SK-N-SH (cell line): ENCODE results near the gene BRSK1. TPM values are rescaled to one million over a fixed set of nuclear protein-coding genes. Genes with fewer than 3 reads are reported as not detected.
A peak's percentile ranks its signal among the peaks of the same experiment; 100 is the strongest.

ENCODE experiments used
- CTCF ChIA-PET: fragments of 300-600, 350-600 bp; formaldehyde crosslinking; extraction: SDS; loops from one replicate; lab custom pipeline; 2021; lab: Yijun Ruan, JAX
- POLR2A ChIA-PET: fragments of 350-600 bp; sonication (Branson Sonifier 250); formaldehyde crosslinking; extraction: SDS; loops from one replicate; lab custom pipeline; 2020; ENCODE audit warnings: antibody characterized with exemption, inconsistent platforms; lab: Yijun Ruan, JAX
- DNase-seq: peaks from one replicate; pipeline ENCODE4 v3.0.0; 2012
- H2AFZ ChIP-seq: fragments of 200-600 bp; sonication (generic); 2 replicates; pipeline ENCODE4 v1.8.1; 2016; ENCODE audit warnings: antibody characterized with exemption, mild to moderate bottlenecking, low read depth
- H3F3A ChIP-seq: fragments of 200-600 bp; sonication (generic); replicated peaks from 2 replicates; pipeline ENCODE3; 2016; ENCODE audit warnings: antibody characterized with exemption, mild to moderate bottlenecking; ENCODE audit not compliant: insufficient read depth
- H3K27ac ChIP-seq, 2 experiments: fragments of 200-500 bp in 1 of 2; fragments of 200-600 bp in 1 of 2; sonication (Bioruptor generic) in 1 of 2; sonication (generic), shearing (Covaris generic) in 1 of 2; 2 replicates each; pipeline versions ENCODE4 v1.5.1 to v1.6.1; 2014 to 2016; ENCODE audit warnings: low read depth in 2 of 2, inconsistent platforms in 1 of 2, low read length in 1 of 2, mild to moderate bottlenecking in 1 of 2, mixed read lengths in 1 of 2
- H3K27me3 ChIP-seq: fragments of 200-600 bp; sonication (generic), shearing (Covaris generic); 2 replicates; pipeline ENCODE4 v1.6.1; 2016; ENCODE audit warnings: mixed run types; ENCODE audit not compliant: insufficient read depth
- H3K36me3 ChIP-seq, 2 experiments: fragments of 200-500 bp in 1 of 2; fragments of 200-600 bp in 1 of 2; sonication (Bioruptor generic) in 1 of 2; sonication (generic) in 1 of 2; replicated peaks in 1 of 2; 2 replicates each; pipeline versions ENCODE3 to v1.5.1; 2014 to 2016; ENCODE audit warnings: low read length in 1 of 2, mild to moderate bottlenecking in 1 of 2; ENCODE audit not compliant: insufficient read depth in 2 of 2, control insufficient read depth in 1 of 2
- H3K4me1 ChIP-seq, 2 experiments: fragments of 200-500 bp in 1 of 2; fragments of 200-600 bp in 1 of 2; sonication (Bioruptor generic) in 1 of 2; sonication (generic), shearing (Covaris generic) in 1 of 2; 2 replicates each; pipeline versions ENCODE4 v1.5.1 to v1.6.1; 2014 to 2016; ENCODE audit warnings: low read depth in 1 of 2, low read length in 1 of 2, mixed run types in 1 of 2; ENCODE audit not compliant: insufficient read depth in 2 of 2, control insufficient read depth in 1 of 2
- H3K4me2 ChIP-seq: fragments of 200-600 bp; sonication (generic), shearing (Covaris generic); 2 replicates; pipeline ENCODE4 v1.6.1; 2017; ENCODE audit warnings: mixed run types
- H3K4me3 ChIP-seq, 2 experiments: fragments of 200-500 bp in 1 of 2; fragments of 200-600 bp in 1 of 2; sonication (Bioruptor generic) in 1 of 2; sonication (generic), shearing (Covaris generic) in 1 of 2; 2 replicates each; pipeline versions ENCODE4 v1.5.1 to v1.8.1; 2014 to 2016; ENCODE audit warnings: low read depth in 2 of 2, inconsistent platforms in 1 of 2, low read length in 1 of 2, mild to moderate bottlenecking in 1 of 2, mixed read lengths in 1 of 2, moderate library complexity in 1 of 2
- H3K79me2 ChIP-seq: fragments of 200-600 bp; sonication (generic); 2 replicates; pipeline ENCODE4 v1.8.1; 2017; ENCODE audit warnings: mild to moderate bottlenecking; ENCODE audit not compliant: insufficient read depth
- H3K9ac ChIP-seq: fragments of 200-600 bp; sonication (generic); 2 replicates; pipeline ENCODE4 v1.6.1; 2017; ENCODE audit warnings: mixed run types
- H3K9me2 ChIP-seq: fragments of 200-600 bp; sonication (generic); 2 replicates; pipeline ENCODE4 v1.6.1; 2017; ENCODE audit warnings: mixed run types
- H3K9me3 ChIP-seq: fragments of 200-600 bp; sonication (generic); 2 replicates; pipeline ENCODE4 v1.6.1; 2017; ENCODE audit warnings: mixed run types, mild to moderate bottlenecking, moderate library complexity
- H4K20me1 ChIP-seq: fragments of 200-600 bp; sonication (generic); 2 replicates; pipeline ENCODE4 v1.6.1; 2017; ENCODE audit warnings: mild to moderate bottlenecking, mixed run types; ENCODE audit not compliant: insufficient read depth
- ELF1 ChIP-seq: IDR thresholded peaks from 2 replicates; pipeline ENCODE4 v1.4.0; 2012
- FOXM1 ChIP-seq: IDR thresholded peaks from 2 replicates; pipeline ENCODE4 v1.4.0; 2012; ENCODE audit warnings: low read depth, mild to moderate bottlenecking
- GABPA ChIP-seq: IDR thresholded peaks from 2 replicates; pipeline ENCODE4 v1.4.0; 2012; ENCODE audit warnings: low read depth, mild to moderate bottlenecking
- GATA2 ChIP-seq: sonication (generic); formaldehyde crosslinking; IDR thresholded peaks from 2 replicates; pipeline ENCODE4 v1.5.0; 2020; ENCODE audit warnings: mild to moderate bottlenecking, missing genetic modification reagents
- JUND ChIP-seq: IDR thresholded peaks from 2 replicates; pipeline ENCODE4 v1.4.0; 2012
- MEF2A ChIP-seq: IDR thresholded peaks from 2 replicates; pipeline ENCODE4 v1.4.0; 2012; ENCODE audit warnings: low read depth, borderline replicate concordance
- MXI1 ChIP-seq: IDR thresholded peaks from 2 replicates; pipeline ENCODE4 v1.6.1; 2012; ENCODE audit warnings: mild to moderate bottlenecking, low read depth, low read length, improper control_type of control experiment
- NFIC ChIP-seq: IDR thresholded peaks from 2 replicates; pipeline ENCODE4 v1.4.0; 2012; ENCODE audit warnings: borderline replicate concordance
- NRF1 ChIP-seq: IDR thresholded peaks from 2 replicates; pipeline ENCODE4 v1.6.1; 2012; ENCODE audit warnings: low read depth, mild to moderate bottlenecking, low read length
- RFX5 ChIP-seq: IDR thresholded peaks from 2 replicates; pipeline ENCODE4 v1.6.1; 2012; ENCODE audit warnings: mild to moderate bottlenecking, improper control_type of control experiment, low read length
- SIN3A ChIP-seq: IDR thresholded peaks from 2 replicates; pipeline ENCODE4 v1.6.1; 2012; ENCODE audit warnings: low read depth, mild to moderate bottlenecking, low read length, moderate library complexity, borderline replicate concordance
- SMC3 ChIP-seq: IDR thresholded peaks from 2 replicates; pipeline ENCODE4 v1.6.1; 2012; ENCODE audit warnings: low read depth, low read length, improper control_type of control experiment
- TCF12 ChIP-seq: IDR thresholded peaks from 2 replicates; pipeline ENCODE4 v1.4.0; 2012
- WGBS: methylation state at CpG from one replicate; pipeline ENCODE4 v1.1.6; 2017; ENCODE audit warnings: low lambda C conversion rate; 5-methylcytosine and 5-hydroxymethylcytosine counted together
- polyA plus RNA-seq, 3 experiments: library from polyadenylated mRNA; depleted of rRNA; stranded (reverse); fragments of >200 nt; gene quantifications; 2 replicates each; pipeline ENCODE4 v1.2.3, GENCODE V29; 2012
- TF ChIP-seq, protein P1 (sequence below): IDR thresholded peaks from 2 replicates; pipeline ENCODE4 v1.4.0; 2012; ENCODE audit warnings: low read depth, borderline replicate concordance
- TF ChIP-seq, protein P2 (sequence below): IDR thresholded peaks from 2 replicates; pipeline ENCODE4 v1.4.0; 2012; ENCODE audit warnings: low read depth
- TF ChIP-seq, protein P3 (sequence below): fragments of 200-600 bp; sonication (generic); IDR thresholded peaks from 2 replicates; pipeline ENCODE4 v1.6.1; 2017; ENCODE audit warnings: antibody characterized with exemption, mild to moderate bottlenecking, moderate library complexity
- TF ChIP-seq, protein P4 (sequence below): fragments of 150-350 bp; IDR thresholded peaks from 2 replicates; pipeline ENCODE4 v1.6.1; 2016; ENCODE audit warnings: mild to moderate bottlenecking, low read depth, low read length

BRSK1 gene
- polyA plus RNA-seq, 1 of the 3 experiments (the other 2 are of a cell fraction) = 49.7 TPM

DNA sequence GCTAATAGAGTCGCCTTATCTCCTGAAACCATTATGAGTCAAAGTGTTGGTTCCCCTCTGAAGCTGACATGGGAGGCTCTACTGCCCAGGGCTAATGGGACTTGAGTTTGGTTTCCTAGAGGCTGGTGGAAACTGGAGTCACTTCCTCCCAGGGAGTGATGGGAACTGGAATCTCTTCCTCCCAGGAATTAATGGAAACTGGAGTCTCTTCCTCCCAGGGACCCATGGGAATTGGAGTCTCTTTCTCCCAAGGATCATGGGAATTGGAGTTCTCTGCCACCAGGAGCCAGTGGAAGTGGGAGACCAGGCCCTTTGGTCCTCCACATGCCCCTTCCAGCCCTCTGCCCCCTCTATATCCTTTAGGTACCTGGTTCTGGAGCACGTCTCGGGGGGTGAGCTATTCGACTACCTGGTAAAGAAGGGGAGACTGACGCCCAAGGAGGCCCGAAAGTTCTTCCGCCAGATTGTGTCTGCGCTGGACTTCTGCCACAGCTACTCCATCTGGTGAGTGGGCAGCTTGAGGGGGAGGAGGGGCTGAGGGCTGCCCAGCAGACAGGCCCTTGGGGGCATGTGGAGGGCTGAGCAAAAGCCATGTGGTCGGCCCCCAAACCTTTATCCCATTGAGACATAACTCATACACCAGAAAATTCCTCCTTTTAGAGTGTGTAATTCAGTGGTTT is 5.5 kb downstream of the BRSK1 start:
- TF ChIP-seq MXI1 = no peak
- peak; percentile 54 for TF ChIP-seq GABPA
- TF ChIP-seq, all 33 proteins: peak for 1
- peaks cover 10 to 14% of the 10 kb centered on the region in 2 experiments for H3K36me3 ChIP-seq
- H3F3A ChIP-seq = no peaks in the 10 kb centered on the region
- no peaks in the 10 kb centered on the region for H4K20me1 ChIP-seq
- no peaks in the 10 kb centered on the region for H3K9me2 ChIP-seq
- H3K27me3 ChIP-seq = no peaks in the 10 kb centered on the region
- WGBS = 100% methylated on average over 7 of the region's 9 CpGs
- H2AFZ ChIP-seq = no peak overlapping the region
- peak; percentile 33 for DNase-seq
- ChIA-PET CTCF (interaction anchor here (3.9 kb wide), 1 partner anchor 12 kb away, joined by 21 read pairs; no protein-coding TSS in a partner anchor), POLR2A (no interaction called here)
- no peaks in the 10 kb centered on the region for H3K9me3 ChIP-seq
- H3K4me1 ChIP-seq = peaks cover 0 to 7% of the 10 kb centered on the region in 2 experiments; a peak in 1 of 4 replicates
- no peak overlapping the region for H3K4me2 ChIP-seq
- H3K79me2 ChIP-seq = peaks cover 10% of the 10 kb centered on the region; the same call in 1 of the 2 replicates
- H3K9ac ChIP-seq = no peak overlapping the region
- no peak overlapping the region for H3K27ac ChIP-seq
- H3K4me3 ChIP-seq = no peak overlapping the region

DNA sequence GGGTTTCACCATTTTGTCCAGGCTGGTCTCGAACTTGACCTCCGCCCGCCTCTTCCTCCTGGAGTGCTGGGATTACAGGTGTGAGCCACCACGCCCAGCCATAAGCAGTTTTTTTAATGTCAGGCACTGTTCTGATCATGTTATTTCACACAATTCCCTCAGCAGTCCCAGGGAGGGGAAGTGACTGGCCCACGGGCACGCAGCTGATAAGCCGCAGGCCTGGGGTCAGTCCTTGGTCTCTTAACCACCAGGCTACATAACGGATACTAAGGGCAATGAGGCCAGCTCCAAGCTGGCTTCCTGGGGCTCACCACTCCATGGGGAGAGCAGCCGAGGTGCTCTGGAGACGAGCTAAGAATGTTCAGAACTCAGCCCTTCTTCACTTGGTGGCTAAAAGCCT is 13.5 kb downstream of the BRSK1 start:
- H3K27me3 ChIP-seq = no peaks in the 10 kb centered on the region
- no peak overlapping the region for H3K4me2 ChIP-seq
- no peaks in the 10 kb centered on the region for H3K9me2 ChIP-seq
- no peak for TF ChIP-seq RFX5
- TF ChIP-seq FOXM1 = no peak
- TF ChIP-seq, protein P1, sequence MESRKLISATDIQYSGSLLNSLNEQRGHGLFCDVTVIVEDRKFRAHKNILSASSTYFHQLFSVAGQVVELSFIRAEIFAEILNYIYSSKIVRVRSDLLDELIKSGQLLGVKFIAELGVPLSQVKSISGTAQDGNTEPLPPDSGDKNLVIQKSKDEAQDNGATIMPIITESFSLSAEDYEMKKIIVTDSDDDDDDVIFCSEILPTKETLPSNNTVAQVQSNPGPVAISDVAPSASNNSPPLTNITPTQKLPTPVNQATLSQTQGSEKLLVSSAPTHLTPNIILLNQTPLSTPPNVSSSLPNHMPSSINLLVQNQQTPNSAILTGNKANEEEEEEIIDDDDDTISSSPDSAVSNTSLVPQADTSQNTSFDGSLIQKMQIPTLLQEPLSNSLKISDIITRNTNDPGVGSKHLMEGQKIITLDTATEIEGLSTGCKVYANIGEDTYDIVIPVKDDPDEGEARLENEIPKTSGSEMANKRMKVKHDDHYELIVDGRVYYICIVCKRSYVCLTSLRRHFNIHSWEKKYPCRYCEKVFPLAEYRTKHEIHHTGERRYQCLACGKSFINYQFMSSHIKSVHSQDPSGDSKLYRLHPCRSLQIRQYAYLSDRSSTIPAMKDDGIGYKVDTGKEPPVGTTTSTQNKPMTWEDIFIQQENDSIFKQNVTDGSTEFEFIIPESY = no peak
- TF ChIP-seq NFIC = no peak
- no peaks in the 10 kb centered on the region for H3K79me2 ChIP-seq
- CTCF ChIA-PET = interaction anchor here (2.6 kb wide), 1 partner anchor 121 kb away, joined by 6 read pairs; no protein-coding TSS in a partner anchor
- no peaks in the 10 kb centered on the region for H3K9me3 ChIP-seq
- 99% methylated on average over 8 of the region's 10 CpGs for WGBS
- H3K9ac ChIP-seq = no peak overlapping the region
- H4K20me1 ChIP-seq = no peaks in the 10 kb centered on the region
- no peak overlapping the region for H2AFZ ChIP-seq
- H3K4me3 ChIP-seq = no peak overlapping the region
- H3K4me1 ChIP-seq = peaks cover 0 to 8% of the 10 kb centered on the region in 2 experiments; a peak in 1 of 4 replicates
- POLR2A ChIA-PET = interaction anchor here (0.9 kb wide), 1 partner anchor 110 kb away, joined by 3 read pairs; the partner anchor contains the start of gene UBE2S
- peaks cover 2 to 10% of the 10 kb centered on the region in 2 experiments for H3K36me3 ChIP-seq
- no peak overlapping the region for H3K27ac ChIP-seq
- no peak for DNase-seq
- H3F3A ChIP-seq = no peaks in the 10 kb centered on the region

DNA sequence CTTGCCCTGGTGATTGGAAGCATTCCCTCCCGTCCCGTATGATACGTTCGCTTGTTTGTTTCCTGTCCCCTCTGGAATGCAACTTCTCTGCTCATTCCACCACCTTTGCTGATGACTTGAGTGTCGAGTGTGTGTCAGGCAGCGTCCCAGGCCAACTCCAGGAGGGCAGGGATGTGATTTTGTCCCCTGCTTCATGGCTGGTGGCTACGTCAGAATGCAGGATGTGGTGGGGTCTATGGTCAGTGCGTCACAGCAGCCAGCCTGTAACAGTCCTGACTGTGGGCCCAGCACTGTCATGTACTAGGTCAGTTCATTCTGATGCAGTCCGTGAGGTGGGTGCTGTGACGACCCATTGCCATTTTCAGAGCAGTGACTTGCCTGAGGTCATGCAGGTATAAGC is 16.2 kb downstream of the BRSK1 start:
- H3K4me1 ChIP-seq = peaks cover 0 to 8% of the 10 kb centered on the region in 2 experiments; a peak in 1 of 4 replicates
- no peak overlapping the region for H3K27ac ChIP-seq
- no peaks in the 10 kb centered on the region for H3K9me3 ChIP-seq
- no peak overlapping the region for H2AFZ ChIP-seq
- POLR2A ChIA-PET = no interaction called here
- no peak overlapping the region for H3K9ac ChIP-seq
- no peak overlapping the region for H3K4me3 ChIP-seq
- no peak overlapping the region for H3K4me2 ChIP-seq
- H4K20me1 ChIP-seq = no peaks in the 10 kb centered on the region
- H3K79me2 ChIP-seq = no peaks in the 10 kb centered on the region
- peaks cover 3 to 24% of the 10 kb centered on the region in 2 experiments for H3K36me3 ChIP-seq
- CTCF ChIA-PET = interaction anchor here (1.1 kb wide), 1 partner anchor 110 kb away, joined by 4 read pairs; no protein-coding TSS in a partner anchor
- no peaks in the 10 kb centered on the region for H3K27me3 ChIP-seq
- H3K9me2 ChIP-seq = no peaks in the 10 kb centered on the region
- DNase-seq = no peak
- no peaks in the 10 kb centered on the region for H3F3A ChIP-seq
- 97% methylated on average over 10 of the region's 10 CpGs for WGBS
- no peak for TF ChIP-seq TCF12
- TF ChIP-seq, protein P2, sequence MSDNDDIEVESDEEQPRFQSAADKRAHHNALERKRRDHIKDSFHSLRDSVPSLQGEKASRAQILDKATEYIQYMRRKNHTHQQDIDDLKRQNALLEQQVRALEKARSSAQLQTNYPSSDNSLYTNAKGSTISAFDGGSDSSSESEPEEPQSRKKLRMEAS = no peak
- no peak for TF ChIP-seq MEF2A
- no peak for TF ChIP-seq RFX5
- TF ChIP-seq GATA2 (CRISPR knock-in tag) = no peak
- no peak for TF ChIP-seq SMC3
- no peak for TF ChIP-seq JUND
- no peak for TF ChIP-seq SIN3A
- TF ChIP-seq, protein P3, sequence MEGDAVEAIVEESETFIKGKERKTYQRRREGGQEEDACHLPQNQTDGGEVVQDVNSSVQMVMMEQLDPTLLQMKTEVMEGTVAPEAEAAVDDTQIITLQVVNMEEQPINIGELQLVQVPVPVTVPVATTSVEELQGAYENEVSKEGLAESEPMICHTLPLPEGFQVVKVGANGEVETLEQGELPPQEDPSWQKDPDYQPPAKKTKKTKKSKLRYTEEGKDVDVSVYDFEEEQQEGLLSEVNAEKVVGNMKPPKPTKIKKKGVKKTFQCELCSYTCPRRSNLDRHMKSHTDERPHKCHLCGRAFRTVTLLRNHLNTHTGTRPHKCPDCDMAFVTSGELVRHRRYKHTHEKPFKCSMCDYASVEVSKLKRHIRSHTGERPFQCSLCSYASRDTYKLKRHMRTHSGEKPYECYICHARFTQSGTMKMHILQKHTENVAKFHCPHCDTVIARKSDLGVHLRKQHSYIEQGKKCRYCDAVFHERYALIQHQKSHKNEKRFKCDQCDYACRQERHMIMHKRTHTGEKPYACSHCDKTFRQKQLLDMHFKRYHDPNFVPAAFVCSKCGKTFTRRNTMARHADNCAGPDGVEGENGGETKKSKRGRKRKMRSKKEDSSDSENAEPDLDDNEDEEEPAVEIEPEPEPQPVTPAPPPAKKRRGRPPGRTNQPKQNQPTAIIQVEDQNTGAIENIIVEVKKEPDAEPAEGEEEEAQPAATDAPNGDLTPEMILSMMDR = no peak
- TF ChIP-seq, protein P4, sequence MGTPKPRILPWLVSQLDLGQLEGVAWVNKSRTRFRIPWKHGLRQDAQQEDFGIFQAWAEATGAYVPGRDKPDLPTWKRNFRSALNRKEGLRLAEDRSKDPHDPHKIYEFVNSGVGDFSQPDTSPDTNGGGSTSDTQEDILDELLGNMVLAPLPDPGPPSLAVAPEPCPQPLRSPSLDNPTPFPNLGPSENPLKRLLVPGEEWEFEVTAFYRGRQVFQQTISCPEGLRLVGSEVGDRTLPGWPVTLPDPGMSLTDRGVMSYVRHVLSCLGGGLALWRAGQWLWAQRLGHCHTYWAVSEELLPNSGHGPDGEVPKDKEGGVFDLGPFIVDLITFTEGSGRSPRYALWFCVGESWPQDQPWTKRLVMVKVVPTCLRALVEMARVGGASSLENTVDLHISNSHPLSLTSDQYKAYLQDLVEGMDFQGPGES = no peak
- no peak for TF ChIP-seq ELF1
- TF ChIP-seq NRF1 = no peak
